GM12891 (cell line): ENCODE data around the gene ZNF672.

Source experiments
- DNase-seq: peaks from one replicate; pipeline ENCODE4 v3.0.0; 2011; ENCODE audit warnings: low spot score; ENCODE audit not compliant: insufficient read length
- FAIRE-seq: peaks from 2 replicates; lab custom pipeline; 2011; peaks lifted over from hg19 to GRCh38; lab: Jason Lieb, UNC
- PAX5 ChIP-seq: IDR thresholded peaks from 2 replicates; pipeline ENCODE4 v1.6.1; 2011; ENCODE audit warnings: low read length, moderate library complexity, mild to moderate bottlenecking; ENCODE audit not compliant: insufficient read depth, severe bottlenecking
- POLR2A ChIP-seq: IDR thresholded peaks from 2 replicates; pipeline ENCODE4 v1.6.1; 2011; ENCODE audit warnings: low read depth, low read length, control low read depth
- POLR2AphosphoS5 ChIP-seq: IDR thresholded peaks from 2 replicates; pipeline ENCODE4 v1.6.1; 2011; ENCODE audit warnings: low read depth, low read length, control low read depth
- POU2F2 ChIP-seq: IDR thresholded peaks from 2 replicates; pipeline ENCODE4 v1.6.1; 2011; ENCODE audit warnings: low read depth, mild to moderate bottlenecking, control low read depth, low read length, moderate library complexity
- SPI1 ChIP-seq: IDR thresholded peaks from 2 replicates; pipeline ENCODE4 v1.6.1; 2011; ENCODE audit warnings: low read depth, low read length, control low read depth
- TAF1 ChIP-seq: IDR thresholded peaks from 2 replicates; pipeline ENCODE4 v1.6.1; 2011; ENCODE audit warnings: low read depth, low read length, control low read depth

The ZNF672 gene

GRCh38 chr1:248812736-248813425, 25.1 kb upstream of the ZNF672 start:
- FAIRE-seq = no peak
- TF ChIP-seq POLR2A (no peak), TAF1 (no peak), SPI1 (no peak), POU2F2 (no peak), POLR2AphosphoS5 (no peak), PAX5 (no peak)
- DNase-seq = no peak

GRCh38 chr1:248813546-248813945, 24.5 kb upstream of the ZNF672 start:
- no peak for FAIRE-seq
- TF ChIP-seq POU2F2 = no peak
- TF ChIP-seq PAX5 = no peak
- TF ChIP-seq SPI1 = no peak
- TF ChIP-seq POLR2AphosphoS5 = no peak
- no peak for TF ChIP-seq TAF1
- TF ChIP-seq POLR2A = no peak
- DNase-seq = no peak

- no peak for FAIRE-seq
Observed at GRCh38 chr1:248814351-248814750, 23.7 kb upstream of the ZNF672 start.

GRCh38 chr1:248815407-248816034, 22.5 kb upstream of the ZNF672 start:
- FAIRE-seq = no peak
- TF ChIP-seq PAX5 (no peak), SPI1 (no peak), POLR2AphosphoS5 (no peak), POU2F2 (no peak)
- no peak for DNase-seq

More at GRCh38 chr1:248814351-248814750, 23.7 kb upstream of the ZNF672 start:
- DNase-seq = no peak
- no peak for TF ChIP-seq PAX5
- TF ChIP-seq POU2F2 = no peak
- no peak for TF ChIP-seq POLR2AphosphoS5
- TF ChIP-seq TAF1 = no peak
- no peak for TF ChIP-seq SPI1
- no peak for TF ChIP-seq POLR2A

GRCh38 chr1:248816042-248816851, 21.8 kb upstream of the ZNF672 start:
- FAIRE-seq (no peak), DNase-seq (no peak)
- TF ChIP-seq POLR2A (no peak), POU2F2 (no peak), PAX5 (no peak)

GRCh38 chr1:248817065-248817464, 21.0 kb upstream of the ZNF672 start:
- DNase-seq (no peak), FAIRE-seq (no peak)
- no peak for TF ChIP-seq POLR2A
- TF ChIP-seq SPI1 = peak; percentile 49; the same call in 1 of the 2 replicates
- no peak for TF ChIP-seq POLR2AphosphoS5

GRCh38 chr1:248818505-248819374, 19.3 kb upstream of the ZNF672 start:
- DNase-seq = no peak
- no peak for TF ChIP-seq POU2F2
- TF ChIP-seq SPI1 = peak; percentile 73
- peak; percentile 47 for FAIRE-seq

GRCh38 chr1:248820041-248820585, 17.9 kb upstream of the ZNF672 start:
- no peak for FAIRE-seq
- DNase-seq = no peak
- no peak for TF ChIP-seq POLR2AphosphoS5

- no peak for TF ChIP-seq PAX5
- no peak for TF ChIP-seq POU2F2
- TF ChIP-seq POLR2A = no peak
- TF ChIP-seq POLR2AphosphoS5 = no peak
- TF ChIP-seq TAF1 = no peak
- TF ChIP-seq SPI1 = no peak
- FAIRE-seq = no peak
Observed at GRCh38 chr1:248821101-248821500, 16.9 kb upstream of the ZNF672 start.

More at GRCh38 chr1:248821101-248821500, 16.9 kb upstream of the ZNF672 start:
- no peak for DNase-seq
